ENCODE data around the gene SLC27A1.
A peak's percentile ranks its signal among the peaks of the same experiment; 100 is the strongest.
"Not testable (repeated sequence)": the region's sequence is repeated elsewhere in the genome, so short reads cannot be mapped to it uniquely, and the experiment has no call there.

The SLC27A1 gene

GRCh38 chr19:17512574-17512939, 42.2 kb downstream of the SLC27A1 start:
- no peak for DNase-seq

- no peak for DNase-seq
Observed at GRCh38 chr19:17515408-17516149, 45.3 kb downstream of the SLC27A1 start.

- DNase-seq: no peak
Observed at GRCh38 chr19:17517898-17518297, 47.6 kb downstream of the SLC27A1 start.

GRCh38 chr19:17518654-17519053, 48.3 kb downstream of the SLC27A1 start:
- DNase-seq: not testable (repeated sequence)

GRCh38 chr19:17519967-17520366, 49.6 kb downstream of the SLC27A1 start:
- DNase-seq: no peak

- no peak for DNase-seq
Observed at GRCh38 chr19:17520865-17521264, 50.5 kb downstream of the SLC27A1 start.

GRCh38 chr19:17522988-17523872, 52.9 kb downstream of the SLC27A1 start:
- DNase-seq: peak; percentile 59

GRCh38 chr19:17524651-17525050, 54.3 kb downstream of the SLC27A1 start:
- no peak for DNase-seq

GRCh38 chr19:17525141-17525540, 54.8 kb downstream of the SLC27A1 start:
- DNase-seq: no peak

- DNase-seq: no peak
Observed at GRCh38 chr19:17526922-17527321, 56.6 kb downstream of the SLC27A1 start.

GRCh38 chr19:17527326-17527725, 57.0 kb downstream of the SLC27A1 start:
- DNase-seq: no peak

- DNase-seq: no peak
Observed at GRCh38 chr19:17528610-17529009, 58.3 kb downstream of the SLC27A1 start.

GRCh38 chr19:17529239-17530158, 59.2 kb downstream of the SLC27A1 start:
- no peak for DNase-seq

GRCh38 chr19:17530586-17530985, 60.3 kb downstream of the SLC27A1 start:
- DNase-seq: no peak

- DNase-seq: no peak
Observed at GRCh38 chr19:17532116-17532515, 61.8 kb downstream of the SLC27A1 start.

GRCh38 chr19:17532557-17532956, 62.2 kb downstream of the SLC27A1 start:
- DNase-seq: no peak

GRCh38 chr19:17534767-17535166, 64.4 kb downstream of the SLC27A1 start:
- no peak for DNase-seq

GRCh38 chr19:17536955-17537354, 66.6 kb downstream of the SLC27A1 start:
- DNase-seq: no peak

- DNase-seq: no peak
Observed at GRCh38 chr19:17538684-17539237, 68.4 kb downstream of the SLC27A1 start.

GRCh38 chr19:17539238-17540117, 69.2 kb downstream of the SLC27A1 start:
- DNase-seq: peak; percentile 95

GRCh38 chr19:17540174-17540573, 69.8 kb downstream of the SLC27A1 start:
- no peak for DNase-seq

Data from activated gamma-delta T cell treated with Interleukin-2 at 50 U/mL for 16 hours (primary cell).